Spleen (tissue), 7 donors: ENCODE results near the gene GRB10.

Source experiments
- CTCF ChIP-seq, 11 experiments: fragments of 200-600 bp in 7 of 11; fragments of 450-650 bp in 4 of 11; sonication (generic) in 4 of 11; IDR thresholded peaks in 8 of 11; conservative IDR thresholded peaks in 3 of 11; 1 replicate in 7 of 11; 2 replicates in 4 of 11; pipeline versions ENCODE4 v1.4.0 to v1.8.0; 2016 to 2021; ENCODE audit warnings: antibody characterized with exemption in 11 of 11, inconsistent platforms in 4 of 11, mild to moderate bottlenecking in 1 of 11
- POLR2A ChIP-seq, 3 donors: fragments of 450-650 bp; IDR thresholded peaks; one replicate each; pipeline ENCODE4 v1.5.1; 2017; ENCODE audit warnings: antibody characterized with exemption in 3 of 3, mild to moderate bottlenecking in 1 of 3
- donor health status: DM: no; HTN: no; CAD: no; lungs with moderate emphysema.
- donor health status: DM: no; HTN: no; CAD: no.
- donor health status: DM: no; HTN: no; CAD: no.

- TF ChIP-seq CTCF (IDR thresholded peaks at IDR 0.05 in 8 of 11, conservative IDR thresholded peaks at IDR 0.05 in 3 of 11): no peak
- no peak for TF ChIP-seq POLR2A (IDR thresholded peaks at IDR 0.05)
Observed at GRCh38 chr7:50584793-50585408, 197.8 kb downstream of the GRB10 start.
